ENCODE data around the gene RBM10. TPM values are rescaled to one million over a fixed set of nuclear protein-coding genes. Genes with fewer than 3 reads are reported as not detected.
A peak's percentile ranks its signal among the peaks of the same experiment; 100 is the strongest.

The RBM10 gene
- total and polyA plus RNA-seq, 9 of the 15 experiments (the other 6 are each of a cell fraction or from before 2014, with no cell fraction given): 1.1 to 61.7 (median 31.5) TPM

GRCh38 chrX:47129157-47129898 is 15.7 kb upstream of the RBM10 start:
- peak overlapping the region; percentile 63 for H3K27ac ChIP-seq (ENCODE audit: extremely low read depth, low read depth, low read length)
- BruUV-seq (replicated peaks): no TSS peak
- WGBS (ENCODE audit: insufficient coverage, low coverage, missing lambda C conversion rate): 7% methylated on average over 29 of the region's 31 CpGs
- peak; percentile 90 to 94 (median 90) for DNase-seq (ENCODE audit: extremely low read depth in 1 of 4, low spot score in 3 of 4)
- ChIA-PET CTCF (ENCODE audit: low intra/inter-chr PET ratio) (no interaction called here), POLR2A (interaction anchor here (0.6 to 2.4 kb wide), 5 partner anchors 10 to 17 kb away, joined by 3 to 10 read pairs (median 4); partner anchors contain the start of genes NDUFB11 and RBM10)
- FAIRE-seq: peak; percentile 98
- H3K9ac ChIP-seq (ENCODE audit: insufficient read depth in 1 of 2, low read depth in 2 of 2, low read length in 2 of 2): peak overlapping the region; percentile 38 to 86; a peak in 3 of 4 replicates
- intact Hi-C loops (cut with micrococcal nuclease) (loop anchor here (2.0 kb wide), 1 partner anchor 15 kb away; the partner anchor contains the start of genes NDUFB11 and RBM10), in situ Hi-C loops (cut with MboI) (no loop called here)
- no peaks in the 10 kb centered on the region for H3K36me3 ChIP-seq (ENCODE audit: control insufficient read depth, insufficient read depth, low read length)
- no peaks in the 10 kb centered on the region for H4K20me1 ChIP-seq (replicated peaks; ENCODE audit: control insufficient read depth, insufficient read depth, low read length)
- peak; percentile 99 for ATAC-seq
- H3K4me1 ChIP-seq (replicated peaks in 1 of 2; ENCODE audit: control insufficient read depth in 2 of 2, insufficient read depth in 2 of 2, low read length in 2 of 2): peaks cover 0 to 3% of the 10 kb centered on the region in 2 experiments; a peak in 1 of 5 replicates
- no peaks in the 10 kb centered on the region for H3K27me3 ChIP-seq (ENCODE audit: control insufficient read depth in 2 of 2, insufficient read depth in 2 of 2, low read length in 2 of 2)
- peak overlapping the region; percentile 92 for H2AFZ ChIP-seq (ENCODE audit: low read depth, low read length)
- H3K9me3 ChIP-seq (replicated peaks; ENCODE audit: control insufficient read depth, insufficient read depth, low read depth, low read length): no peaks in the 10 kb centered on the region
- H3K9me1 ChIP-seq (ENCODE audit: control insufficient read depth, insufficient read depth, low read length): no peaks in the 10 kb centered on the region
- peak overlapping the region; percentile 62 for H3K4me3 ChIP-seq
- no peaks in the 10 kb centered on the region for H3K79me2 ChIP-seq (ENCODE audit: control insufficient read depth, insufficient read depth, low read length)
- H3K4me2 ChIP-seq (ENCODE audit: insufficient read depth, low read length): peak overlapping the region; percentile 80
- TF ChIP-seq ZBTB7A (IDR thresholded peaks at IDR 0.05; ENCODE audit: borderline replicate concordance, control insufficient read depth, low read depth, low read length): no peak
- no peak for TF ChIP-seq ARID3B (CRISPR knock-in tag; IDR thresholded peaks at IDR 0.05; ENCODE audit: borderline replicate concordance)
- TF ChIP-seq THAP7 (CRISPR knock-in tag; IDR thresholded peaks at IDR 0.05): no peak
- TF ChIP-seq BHLHE40 (IDR thresholded peaks at IDR 0.05; ENCODE audit: low read length): no peak
- no peak for TF ChIP-seq ZBTB26 (CRISPR knock-in tag; IDR thresholded peaks at IDR 0.05)
- no peak for TF ChIP-seq POLR2AphosphoS2 (IDR thresholded peaks at IDR 0.05; ENCODE audit: low read length)
- no peak for TF ChIP-seq NCOA6 (IDR thresholded peaks at IDR 0.05)
- no peak for TF ChIP-seq BCL6 (CRISPR knock-in tag; IDR thresholded peaks at IDR 0.05)
- no peak for TF ChIP-seq MLX (CRISPR knock-in tag; conservative IDR thresholded peaks at IDR 0.05)
- no peak for TF ChIP-seq TFE3 (CRISPR knock-in tag; IDR thresholded peaks at IDR 0.05)
- no peak for TF ChIP-seq MIER1 (IDR thresholded peaks at IDR 0.05; ENCODE audit: low read depth)
- TF ChIP-seq ZNF75A (CRISPR knock-in tag; IDR thresholded peaks at IDR 0.05): no peak
- TF ChIP-seq CTCFL (IDR thresholded peaks at IDR 0.05; ENCODE audit: borderline replicate concordance, insufficient read depth, low read depth, low read length, poor library complexity, severe bottlenecking): no peak
